Prostate gland (tissue), 2 donors: ENCODE results near the gene LRRC28. TPM values are rescaled to one million over a fixed set of nuclear protein-coding genes. Genes with fewer than 3 reads are reported as not detected.

ENCODE experiments used
- DNase-seq: peaks from one replicate; pipeline ENCODE4 v3.0.0-alpha.2; 2019; ENCODE audit warnings: low spot score
- H3K27ac ChIP-seq, 2 donors: fragments of 200-600 bp; sonication (generic); 2 replicates each; pipeline ENCODE4 v1.5.1; 2017 to 2019
- H3K27me3 ChIP-seq: fragments of 200-600 bp; sonication (generic); replicated peaks from 2 replicates; pipeline ENCODE4 v1.5.1; 2019; ENCODE audit not compliant: insufficient read depth
- H3K36me3 ChIP-seq, 2 donors: fragments of 200-600 bp; sonication (generic); 1 replicate in 1 of 2; 2 replicates in 1 of 2; pipeline versions ENCODE4 v1.5.1 to v1.8.1; 2017 to 2019
- H3K4me1 ChIP-seq: fragments of 200-600 bp; sonication (generic); replicated peaks from 2 replicates; pipeline ENCODE4 v1.5.1; 2019
- H3K4me3 ChIP-seq, 2 donors: fragments of 200-600 bp; sonication (generic); 2 replicates each; pipeline ENCODE4 v1.5.1; 2017 to 2019
- H3K9me3 ChIP-seq: fragments of 200-600 bp; sonication (generic); 2 replicates; pipeline ENCODE4 v1.5.1; 2017
- POLR2A ChIP-seq: fragments of 450-650 bp; IDR thresholded peaks from one replicate; pipeline ENCODE4 v1.6.1; 2016; ENCODE audit warnings: antibody characterized with exemption, mild to moderate bottlenecking
- POLR2AphosphoS5 ChIP-seq: sonication (generic); formaldehyde crosslinking; IDR thresholded peaks from one replicate; pipeline ENCODE4 v1.6.1; 2017; ENCODE audit warnings: antibody characterized with exemption
- WGBS: methylation state at CpG from one replicate; pipeline ENCODE4 v1.1.5; 2018; 5-methylcytosine and 5-hydroxymethylcytosine counted together
- intact Hi-C: fragments of 100-400 bp; cut with DNase I; formaldehyde crosslinking; loops from one replicate; pipeline ENCODE4 v1.14.2; 2022
- total RNA-seq, 2 donors: library from RNA; depleted of rRNA; stranded (reverse); fragments of >200 nt; gene quantifications; one replicate each; pipeline ENCODE4 v1.1.0, GENCODE V29; 2016
- TF ChIP-seq, protein P1 (sequence below), 4 experiments: fragments of 200-600 bp in 2 of 4; fragments of 450-650 bp in 2 of 4; sonication (generic) in 2 of 4; IDR thresholded peaks; 1 replicate in 3 of 4; 2 replicates in 1 of 4; pipeline ENCODE4 v1.5.1; 2016 to 2019; ENCODE audit warnings: antibody characterized with exemption in 4 of 4, mild to moderate bottlenecking in 2 of 4, moderate library complexity in 2 of 4

The LRRC28 gene
- total RNA-seq, 2 donors from 2014 or later, result 16.0 to 36.8 TPM

DNA sequence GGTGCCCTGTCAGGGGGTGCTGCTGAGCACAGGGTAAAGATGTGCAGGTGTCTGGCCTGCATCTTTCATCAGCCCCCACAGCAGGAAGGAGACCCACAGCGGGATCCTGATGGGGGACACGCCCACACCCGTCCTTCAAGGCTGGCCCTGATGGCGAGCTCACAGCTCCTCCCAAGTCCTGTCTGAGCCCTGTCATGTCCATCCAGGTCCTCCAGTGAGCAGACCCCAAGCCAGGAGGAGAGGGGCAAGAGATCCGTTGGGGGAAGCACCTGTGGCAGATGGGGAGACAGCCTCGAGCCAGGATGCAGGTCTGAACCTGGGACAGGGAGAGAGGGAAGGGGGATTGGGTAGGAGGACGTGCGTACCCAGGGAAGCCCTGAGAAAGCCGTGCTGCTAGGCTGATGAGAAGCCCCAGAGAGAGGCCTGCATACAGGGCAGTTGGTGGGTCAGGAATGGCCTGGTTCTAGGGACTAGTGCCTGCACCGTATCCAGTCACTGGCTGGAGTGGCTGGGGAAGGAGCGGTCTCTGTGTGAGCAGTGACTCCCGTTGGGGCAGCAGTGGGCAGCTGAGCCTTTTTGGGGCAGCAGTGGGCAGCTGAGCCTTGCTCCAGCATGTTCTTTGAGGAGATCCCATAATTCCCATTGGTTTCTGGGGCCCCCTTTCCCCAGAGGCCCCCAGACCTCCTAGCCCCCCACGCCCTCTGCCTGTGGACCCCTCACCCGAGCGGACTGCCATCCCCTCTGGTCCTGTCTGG is 181.2 kb downstream of the LRRC28 start:
- no peak overlapping the region for H3K4me3 ChIP-seq
- DNase-seq, result no peak
- H3K27ac ChIP-seq, result no peak overlapping the region
- intact Hi-C loops, result no loop called here
- H3K36me3 ChIP-seq, result no peaks in the 10 kb centered on the region
- TF ChIP-seq POLR2A, result no peak
- TF ChIP-seq, protein P1, sequence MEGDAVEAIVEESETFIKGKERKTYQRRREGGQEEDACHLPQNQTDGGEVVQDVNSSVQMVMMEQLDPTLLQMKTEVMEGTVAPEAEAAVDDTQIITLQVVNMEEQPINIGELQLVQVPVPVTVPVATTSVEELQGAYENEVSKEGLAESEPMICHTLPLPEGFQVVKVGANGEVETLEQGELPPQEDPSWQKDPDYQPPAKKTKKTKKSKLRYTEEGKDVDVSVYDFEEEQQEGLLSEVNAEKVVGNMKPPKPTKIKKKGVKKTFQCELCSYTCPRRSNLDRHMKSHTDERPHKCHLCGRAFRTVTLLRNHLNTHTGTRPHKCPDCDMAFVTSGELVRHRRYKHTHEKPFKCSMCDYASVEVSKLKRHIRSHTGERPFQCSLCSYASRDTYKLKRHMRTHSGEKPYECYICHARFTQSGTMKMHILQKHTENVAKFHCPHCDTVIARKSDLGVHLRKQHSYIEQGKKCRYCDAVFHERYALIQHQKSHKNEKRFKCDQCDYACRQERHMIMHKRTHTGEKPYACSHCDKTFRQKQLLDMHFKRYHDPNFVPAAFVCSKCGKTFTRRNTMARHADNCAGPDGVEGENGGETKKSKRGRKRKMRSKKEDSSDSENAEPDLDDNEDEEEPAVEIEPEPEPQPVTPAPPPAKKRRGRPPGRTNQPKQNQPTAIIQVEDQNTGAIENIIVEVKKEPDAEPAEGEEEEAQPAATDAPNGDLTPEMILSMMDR (IDR thresholded peaks at IDR 0.05), result no peak
- TF ChIP-seq POLR2AphosphoS5, result no peak
- peaks cover 2% of the 10 kb centered on the region for H3K4me1 ChIP-seq
- WGBS, result 96% methylated on average over 14 of the region's 15 CpGs
- H3K9me3 ChIP-seq, result no peaks in the 10 kb centered on the region
- no peaks in the 10 kb centered on the region for H3K27me3 ChIP-seq

DNA sequence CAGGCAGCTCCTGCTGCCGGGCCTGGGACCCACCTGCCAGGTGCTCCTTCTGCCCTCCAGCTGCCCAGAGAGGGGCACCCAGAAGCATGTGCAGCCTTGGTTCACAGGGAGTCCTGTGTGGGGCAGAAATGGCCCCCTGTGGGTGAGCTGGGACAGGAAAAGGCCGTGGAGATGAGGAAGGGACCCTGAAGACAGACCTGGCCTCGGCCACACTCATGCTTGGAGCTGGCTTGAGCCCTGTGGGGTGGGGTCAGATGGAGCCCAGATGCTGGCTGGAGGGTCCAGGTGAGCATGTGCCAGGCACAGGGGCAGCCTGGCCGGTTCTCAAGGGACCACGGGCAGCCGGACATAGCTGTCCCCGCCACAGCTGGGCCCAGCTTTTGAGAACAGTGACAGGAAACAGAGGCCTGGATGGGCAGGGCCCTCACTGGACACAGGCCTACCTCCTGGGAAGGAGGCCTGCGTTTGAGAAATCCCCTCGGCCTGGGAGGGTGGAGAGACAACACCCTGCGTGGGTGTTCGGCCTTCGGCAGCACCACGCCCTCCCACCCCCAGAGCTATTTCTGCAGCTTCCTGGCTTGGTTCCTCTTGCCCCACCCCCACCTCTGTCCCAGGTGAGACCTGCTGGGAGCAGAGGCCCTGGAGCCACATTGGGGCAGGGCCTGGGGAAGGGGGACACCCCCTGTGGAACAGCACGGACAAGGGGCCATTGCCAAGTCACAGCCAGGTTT is 181.9 kb downstream of the LRRC28 start:
- Histone ChIP-seq H3K4me3 (no peak overlapping the region), H3K27me3 (no peaks in the 10 kb centered on the region), H3K36me3 (no peaks in the 10 kb centered on the region), H3K9me3 (no peaks in the 10 kb centered on the region), H3K27ac (no peak overlapping the region), H3K4me1 (peaks cover 2% of the 10 kb centered on the region)
- no peak for DNase-seq
- TF ChIP-seq, protein P1 (IDR thresholded peaks at IDR 0.05), result no peak
- TF ChIP-seq POLR2AphosphoS5 (no peak), POLR2A (no peak)
- WGBS, result 73% methylated on average over 9 of the region's 14 CpGs
- intact Hi-C loops, result no loop called here

- H3K9me3 ChIP-seq, result no peaks in the 10 kb centered on the region
- 93% methylated on average over 16 of the region's 21 CpGs for WGBS
- H3K4me3 ChIP-seq, result no peak overlapping the region
- peaks cover 2% of the 10 kb centered on the region for H3K4me1 ChIP-seq
- DNase-seq, result no peak
- no peaks in the 10 kb centered on the region for H3K27me3 ChIP-seq
- H3K36me3 ChIP-seq, result no peaks in the 10 kb centered on the region
- no peak for TF ChIP-seq POLR2A
- TF ChIP-seq, protein P1 (IDR thresholded peaks at IDR 0.05), result no peak
- no peak for TF ChIP-seq POLR2AphosphoS5
- H3K27ac ChIP-seq, result no peak overlapping the region
- intact Hi-C loops, result no loop called here
Measured at GRCh38 chr15:99433757-99434450, 182.6 kb downstream of the LRRC28 start.

GRCh38 chr15:99434506-99435112 is 183.3 kb downstream of the LRRC28 start:
- intact Hi-C loops, result no loop called here
- 77% methylated on average over 19 of the region's 24 CpGs for WGBS
- Histone ChIP-seq H3K27me3 (no peaks in the 10 kb centered on the region), H3K4me3 (no peak overlapping the region), H3K27ac (no peak overlapping the region), H3K4me1 (peaks cover 2% of the 10 kb centered on the region), H3K36me3 (no peaks in the 10 kb centered on the region), H3K9me3 (no peaks in the 10 kb centered on the region)
- DNase-seq, result no peak
- TF ChIP-seq, protein P1 (IDR thresholded peaks at IDR 0.05), result no peak
- TF ChIP-seq POLR2A (no peak), POLR2AphosphoS5 (no peak)
